Osteocyte (in vitro differentiated cells): ENCODE data around the gene ANXA7. TPM values are rescaled to one million over a fixed set of nuclear protein-coding genes. Genes with fewer than 3 reads are reported as not detected.

Experiments used
- DNase-seq: peaks from one replicate; pipeline ENCODE4 v3.0.0; 2021; ENCODE audit warnings: mixed read lengths; ENCODE audit not compliant: unreplicated experiment; ENCODE audit errors: extremely low spot score
- H3K27ac Mint-ChIP-seq: one replicate; pipeline ENCODE4 v1.8.0; 2021; ENCODE audit warnings: mild to moderate bottlenecking, mixed read lengths; ENCODE audit not compliant: unreplicated experiment
- H3K27me3 Mint-ChIP-seq: one replicate; pipeline ENCODE4 v1.8.0; 2021; ENCODE audit warnings: mixed read lengths; ENCODE audit not compliant: unreplicated experiment
- H3K36me3 Mint-ChIP-seq: one replicate; pipeline ENCODE4 v1.8.0; 2021; ENCODE audit warnings: mixed read lengths; ENCODE audit not compliant: unreplicated experiment
- H3K4me1 Mint-ChIP-seq: one replicate; pipeline ENCODE4 v1.8.0; 2021; ENCODE audit warnings: mixed read lengths; ENCODE audit not compliant: unreplicated experiment
- H3K4me3 Mint-ChIP-seq: one replicate; pipeline ENCODE4 v1.8.0; 2021; ENCODE audit warnings: mild to moderate bottlenecking, moderate library complexity, mixed read lengths; ENCODE audit not compliant: unreplicated experiment
- H3K9me3 Mint-ChIP-seq: one replicate; pipeline ENCODE4 v1.8.0; 2021; ENCODE audit warnings: mixed read lengths; ENCODE audit not compliant: unreplicated experiment
- total RNA-seq: library from RNA; stranded (reverse); gene quantifications from 2 replicates; pipeline ENCODE4 v1.2.1, GENCODE V29; 2021
- TF ChIP-seq, protein P1 (sequence below): fragments of 200-600 bp; sonication (generic); IDR thresholded peaks from 2 replicates; pipeline ENCODE4 v1.5.0; 2021; ENCODE audit warnings: antibody characterized with exemption, mild to moderate bottlenecking, moderate library complexity

Gene ANXA7
- total RNA-seq, 1 donor from 2014 or later = 83.5 TPM

- peaks cover 49% of the 10 kb centered on the region for H3K36me3 Mint-ChIP-seq
- no peak overlapping the region for H3K27ac Mint-ChIP-seq
- TF ChIP-seq, protein P1, sequence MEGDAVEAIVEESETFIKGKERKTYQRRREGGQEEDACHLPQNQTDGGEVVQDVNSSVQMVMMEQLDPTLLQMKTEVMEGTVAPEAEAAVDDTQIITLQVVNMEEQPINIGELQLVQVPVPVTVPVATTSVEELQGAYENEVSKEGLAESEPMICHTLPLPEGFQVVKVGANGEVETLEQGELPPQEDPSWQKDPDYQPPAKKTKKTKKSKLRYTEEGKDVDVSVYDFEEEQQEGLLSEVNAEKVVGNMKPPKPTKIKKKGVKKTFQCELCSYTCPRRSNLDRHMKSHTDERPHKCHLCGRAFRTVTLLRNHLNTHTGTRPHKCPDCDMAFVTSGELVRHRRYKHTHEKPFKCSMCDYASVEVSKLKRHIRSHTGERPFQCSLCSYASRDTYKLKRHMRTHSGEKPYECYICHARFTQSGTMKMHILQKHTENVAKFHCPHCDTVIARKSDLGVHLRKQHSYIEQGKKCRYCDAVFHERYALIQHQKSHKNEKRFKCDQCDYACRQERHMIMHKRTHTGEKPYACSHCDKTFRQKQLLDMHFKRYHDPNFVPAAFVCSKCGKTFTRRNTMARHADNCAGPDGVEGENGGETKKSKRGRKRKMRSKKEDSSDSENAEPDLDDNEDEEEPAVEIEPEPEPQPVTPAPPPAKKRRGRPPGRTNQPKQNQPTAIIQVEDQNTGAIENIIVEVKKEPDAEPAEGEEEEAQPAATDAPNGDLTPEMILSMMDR = no peak
- no peaks in the 10 kb centered on the region for H3K9me3 Mint-ChIP-seq
- H3K4me3 Mint-ChIP-seq = no peak overlapping the region
- H3K4me1 Mint-ChIP-seq = no peaks in the 10 kb centered on the region
- H3K27me3 Mint-ChIP-seq = no peaks in the 10 kb centered on the region
- no peak for DNase-seq
Observed at GRCh38 chr10:73448384-73448783, 34.5 kb upstream of the ANXA7 start.

DNA sequence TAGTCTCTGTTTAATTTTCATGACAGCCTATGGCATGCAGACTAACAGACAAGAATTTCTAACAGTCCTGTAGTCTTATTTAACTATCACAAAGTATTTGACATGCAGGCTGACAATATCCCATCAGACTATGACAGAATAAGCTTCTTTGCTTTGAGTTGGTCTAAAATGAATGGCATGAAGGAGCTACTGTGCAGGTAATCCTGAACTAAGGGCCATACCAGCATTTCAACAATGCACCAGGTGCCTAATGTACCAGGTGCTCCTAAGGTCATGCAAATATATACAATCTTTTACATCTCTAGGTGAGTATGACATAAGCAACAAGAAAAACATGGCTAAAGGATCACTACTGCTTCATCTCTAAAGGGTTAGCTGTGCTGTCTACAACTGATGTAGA is 33.1 kb upstream of the ANXA7 start:
- no peaks in the 10 kb centered on the region for H3K9me3 Mint-ChIP-seq
- no peak overlapping the region for H3K4me3 Mint-ChIP-seq
- TF ChIP-seq, protein P1 = no peak
- DNase-seq = no peak
- no peak overlapping the region for H3K27ac Mint-ChIP-seq
- H3K36me3 Mint-ChIP-seq = peaks cover 40% of the 10 kb centered on the region
- no peaks in the 10 kb centered on the region for H3K27me3 Mint-ChIP-seq
- H3K4me1 Mint-ChIP-seq = no peaks in the 10 kb centered on the region

- no peaks in the 10 kb centered on the region for H3K9me3 Mint-ChIP-seq
- TF ChIP-seq, protein P1 = no peak
- H3K4me1 Mint-ChIP-seq = peaks cover 6% of the 10 kb centered on the region
- no peak overlapping the region for H3K4me3 Mint-ChIP-seq
- H3K36me3 Mint-ChIP-seq = peaks cover 44% of the 10 kb centered on the region
- H3K27me3 Mint-ChIP-seq = no peaks in the 10 kb centered on the region
- no peak overlapping the region for H3K27ac Mint-ChIP-seq
- DNase-seq = no peak
Observed at GRCh38 chr10:73444457-73444856, 30.6 kb upstream of the ANXA7 start.

DNA sequence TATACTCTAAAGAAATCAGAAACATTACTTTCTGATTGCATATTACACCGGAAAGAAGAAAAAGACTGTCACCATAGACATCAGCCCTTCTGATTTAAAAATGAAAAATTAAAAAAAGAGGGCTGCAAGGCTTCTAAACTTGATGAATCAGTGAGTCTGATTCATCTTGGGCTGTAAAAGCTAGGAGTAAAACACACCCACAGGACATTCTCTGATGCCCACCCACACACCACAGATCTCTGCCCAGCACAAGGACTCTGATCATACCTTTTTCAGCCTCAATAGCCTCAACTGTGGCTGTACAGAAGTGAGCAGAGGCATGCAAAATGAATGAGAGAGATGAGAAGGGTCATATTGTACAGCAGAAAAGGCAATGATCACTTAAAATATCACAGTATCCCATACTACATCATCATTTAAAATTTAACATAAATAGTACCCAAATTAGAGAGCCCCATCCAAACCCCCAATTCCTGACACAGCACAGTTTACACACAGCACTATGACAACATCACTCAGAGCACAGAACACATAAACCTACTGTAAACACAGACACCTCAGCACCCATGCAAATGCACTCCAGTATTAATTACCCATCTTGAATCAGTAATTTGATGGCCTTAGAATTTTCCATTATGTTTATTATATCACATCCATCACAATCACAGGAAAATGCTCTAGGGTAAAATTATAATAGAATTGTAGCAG is 25.9 kb upstream of the ANXA7 start:
- Mint-ChIP-seq H3K27ac (no peak overlapping the region), H3K36me3 (peaks cover 38% of the 10 kb centered on the region), H3K4me3 (no peak overlapping the region), H3K27me3 (no peaks in the 10 kb centered on the region), H3K9me3 (no peaks in the 10 kb centered on the region), H3K4me1 (peaks cover 6% of the 10 kb centered on the region)
- no peak for DNase-seq
- TF ChIP-seq, protein P1 = no peak

DNA sequence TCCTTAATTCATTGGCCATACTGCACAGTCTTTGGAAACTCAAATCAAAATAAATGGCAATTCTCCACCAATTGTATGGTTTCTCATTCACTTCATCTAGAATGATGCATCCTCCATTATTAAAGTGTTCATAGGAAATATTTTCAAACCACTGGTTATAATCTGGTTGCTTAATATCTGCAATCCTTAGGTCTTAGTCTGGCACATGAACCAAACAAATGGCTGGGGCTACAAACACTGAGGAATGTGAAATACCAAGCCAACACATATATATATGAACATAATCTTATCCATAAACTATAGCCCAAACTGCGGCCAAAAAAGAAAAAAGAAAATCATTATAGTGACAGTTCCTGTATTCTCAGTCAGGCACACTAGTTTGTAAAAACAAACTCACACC is 25.2 kb upstream of the ANXA7 start:
- Mint-ChIP-seq H3K4me3 (no peak overlapping the region), H3K4me1 (peaks cover 6% of the 10 kb centered on the region), H3K27ac (no peak overlapping the region), H3K36me3 (peaks cover 32% of the 10 kb centered on the region), H3K27me3 (no peaks in the 10 kb centered on the region), H3K9me3 (no peaks in the 10 kb centered on the region)
- DNase-seq = no peak
- TF ChIP-seq, protein P1 = no peak
